Lower lobe of right lung (tissue), 2 donors: ENCODE data around the gene CDR2L. TPM values are rescaled to one million over a fixed set of nuclear protein-coding genes. Genes with fewer than 3 reads are reported as not detected.

Experiments used
- ATAC-seq, 2 donors: fragments of 200-7000 bp; cut with Tn5 transposase; one replicate each; pipeline ENCODE4 v1.9.1; 2020 to 2022; ENCODE audit warnings: mild to moderate bottlenecking in 2 of 2, moderate library complexity in 2 of 2
- DNase-seq: peaks from one replicate; pipeline ENCODE4 v3.0.0-alpha.2; 2020
- H3K27ac ChIP-seq: fragments of 200-600 bp; one replicate; pipeline ENCODE4 v1.8.0; 2022
- H3K27me3 ChIP-seq: fragments of 200-600 bp; one replicate; pipeline ENCODE4 v1.8.0; 2022; ENCODE audit warnings: low read depth
- H3K36me3 ChIP-seq: fragments of 200-600 bp; one replicate; pipeline ENCODE4 v1.8.0; 2022; ENCODE audit warnings: mild to moderate bottlenecking
- H3K4me1 ChIP-seq: fragments of 200-600 bp; one replicate; pipeline ENCODE4 v1.8.0; 2022
- H3K4me3 ChIP-seq: fragments of 200-600 bp; one replicate; pipeline ENCODE4 v1.8.0; 2022; ENCODE audit warnings: mild to moderate bottlenecking
- H3K9me3 ChIP-seq: fragments of 200-600 bp; one replicate; pipeline ENCODE4 v1.8.0; 2022
- intact Hi-C: fragments of 100-400 bp; cut with DNase I; formaldehyde crosslinking; loops from one replicate; pipeline ENCODE4 v1.11.0; 2022
- total RNA-seq: library from RNA; stranded (reverse); fragmentation: NEBNext Ultra II Directional; extraction: Animal tissue kit (Norgen Biotek cat#: 25700); gene quantifications from one replicate; pipeline ENCODE4 v1.2.1, GENCODE V29; 2021
- TF ChIP-seq, protein P1 (sequence below): fragments of 200-600 bp; IDR thresholded peaks from one replicate; pipeline ENCODE4 v1.8.0; 2022; ENCODE audit warnings: antibody characterized with exemption, mild to moderate bottlenecking
- donor health status: DM: no; HTN: yes; CAD: no; lungs with severe emphysema.

Gene CDR2L
- total RNA-seq, 1 donor from 2014 or later: 12.6 TPM

DNA sequence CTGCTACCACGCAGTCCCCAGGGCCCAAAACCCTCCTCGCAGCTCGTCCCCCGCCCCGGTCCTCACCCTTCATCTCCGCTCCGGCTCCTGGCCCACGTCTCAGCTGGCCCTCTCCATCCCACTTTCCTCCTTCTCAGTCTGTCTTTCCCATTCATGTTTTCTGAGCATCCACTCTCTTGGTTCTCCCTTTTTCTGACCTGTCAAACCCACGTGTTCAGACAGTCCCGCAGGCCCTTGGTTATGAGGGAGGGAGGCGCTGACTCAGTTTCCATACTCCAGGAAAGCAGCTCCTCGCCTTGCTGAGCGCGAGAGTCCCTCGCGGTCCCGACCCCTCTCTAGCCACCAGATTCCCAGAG is 14.5 kb upstream of the CDR2L start:
- Histone ChIP-seq H3K4me1 (peaks cover 30% of the 10 kb centered on the region), H3K27ac (peak overlapping the region; percentile 73), H3K36me3 (no peaks in the 10 kb centered on the region), H3K27me3 (peaks cover 32% of the 10 kb centered on the region), H3K4me3 (peak overlapping the region; percentile 74), H3K9me3 (no peaks in the 10 kb centered on the region)
- intact Hi-C loops: no loop called here
- ATAC-seq (peak in 1 of 2 donors; percentile 22), DNase-seq (no peak)
- TF ChIP-seq, protein P1, sequence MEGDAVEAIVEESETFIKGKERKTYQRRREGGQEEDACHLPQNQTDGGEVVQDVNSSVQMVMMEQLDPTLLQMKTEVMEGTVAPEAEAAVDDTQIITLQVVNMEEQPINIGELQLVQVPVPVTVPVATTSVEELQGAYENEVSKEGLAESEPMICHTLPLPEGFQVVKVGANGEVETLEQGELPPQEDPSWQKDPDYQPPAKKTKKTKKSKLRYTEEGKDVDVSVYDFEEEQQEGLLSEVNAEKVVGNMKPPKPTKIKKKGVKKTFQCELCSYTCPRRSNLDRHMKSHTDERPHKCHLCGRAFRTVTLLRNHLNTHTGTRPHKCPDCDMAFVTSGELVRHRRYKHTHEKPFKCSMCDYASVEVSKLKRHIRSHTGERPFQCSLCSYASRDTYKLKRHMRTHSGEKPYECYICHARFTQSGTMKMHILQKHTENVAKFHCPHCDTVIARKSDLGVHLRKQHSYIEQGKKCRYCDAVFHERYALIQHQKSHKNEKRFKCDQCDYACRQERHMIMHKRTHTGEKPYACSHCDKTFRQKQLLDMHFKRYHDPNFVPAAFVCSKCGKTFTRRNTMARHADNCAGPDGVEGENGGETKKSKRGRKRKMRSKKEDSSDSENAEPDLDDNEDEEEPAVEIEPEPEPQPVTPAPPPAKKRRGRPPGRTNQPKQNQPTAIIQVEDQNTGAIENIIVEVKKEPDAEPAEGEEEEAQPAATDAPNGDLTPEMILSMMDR: no peak

DNA sequence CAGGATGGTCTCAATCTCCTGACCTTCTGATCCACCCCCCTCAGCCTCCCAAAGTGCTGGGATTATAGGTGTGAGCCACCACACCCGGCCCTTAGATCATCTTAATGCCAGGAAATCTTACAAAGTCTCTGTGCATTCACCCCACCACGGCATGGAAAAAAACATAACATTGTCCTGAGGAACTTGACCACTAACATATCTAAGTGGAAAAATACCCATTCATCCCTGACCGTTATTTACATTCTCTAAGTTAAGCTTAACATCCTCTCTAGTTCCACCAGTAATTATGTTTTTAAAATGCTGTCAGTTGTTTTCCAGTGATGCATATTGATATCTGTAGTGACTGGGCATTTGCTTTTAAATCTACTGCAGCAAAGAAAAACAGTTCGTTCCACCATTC is 11.5 kb upstream of the CDR2L start:
- Histone ChIP-seq H3K27ac (no peak overlapping the region), H3K4me3 (no peak overlapping the region), H3K36me3 (no peaks in the 10 kb centered on the region), H3K27me3 (peaks cover 22% of the 10 kb centered on the region), H3K4me1 (peaks cover 20% of the 10 kb centered on the region), H3K9me3 (no peaks in the 10 kb centered on the region)
- TF ChIP-seq, protein P1: no peak
- intact Hi-C loops: no loop called here
- ATAC-seq (no peak), DNase-seq (no peak)

DNA sequence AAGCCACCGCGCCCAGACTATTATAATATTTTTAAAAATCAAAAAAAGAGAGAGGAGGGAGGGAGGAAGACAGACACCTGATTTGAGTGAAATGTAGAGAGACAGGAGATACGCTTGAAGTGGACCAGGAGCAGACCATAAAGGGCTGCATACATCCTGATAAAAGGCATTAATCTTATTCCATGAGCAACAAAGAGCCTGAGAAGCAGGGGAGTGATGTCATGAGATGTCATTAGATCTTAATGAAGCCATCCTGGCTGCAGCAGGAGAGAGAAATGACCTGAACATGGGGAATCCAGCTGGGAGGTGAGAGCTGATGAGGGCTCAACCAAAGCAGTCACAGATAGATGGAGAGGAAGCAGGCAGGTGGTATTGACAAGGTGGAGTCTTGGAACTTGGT is 9.6 kb upstream of the CDR2L start:
- no peak for DNase-seq
- Histone ChIP-seq H3K36me3 (no peaks in the 10 kb centered on the region), H3K4me3 (no peak overlapping the region), H3K27me3 (peaks cover 5% of the 10 kb centered on the region), H3K27ac (no peak overlapping the region), H3K9me3 (no peaks in the 10 kb centered on the region), H3K4me1 (peaks cover 15% of the 10 kb centered on the region)
- TF ChIP-seq, protein P1: no peak
- ATAC-seq: no peak
- intact Hi-C loops: no loop called here

DNA sequence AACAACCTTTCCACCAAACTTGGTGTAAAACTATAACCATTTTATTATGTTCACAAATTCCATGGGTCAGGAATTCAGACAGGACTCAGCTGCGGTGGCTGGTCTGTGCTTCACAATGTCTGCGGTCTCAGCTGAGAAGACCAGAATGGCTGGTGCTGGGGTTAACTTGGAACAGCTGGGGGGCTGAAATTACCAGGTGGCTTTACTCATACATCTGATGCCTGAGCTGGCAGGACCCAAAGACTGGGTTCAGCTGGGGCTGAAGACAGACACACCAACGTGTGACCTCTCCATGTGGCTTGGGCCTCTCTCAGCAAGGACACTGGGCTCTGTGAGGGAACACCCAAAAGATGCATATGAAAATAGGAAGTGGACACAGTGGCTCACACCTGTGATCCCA is 9.2 kb upstream of the CDR2L start:
- Histone ChIP-seq H3K27ac (no peak overlapping the region), H3K9me3 (no peaks in the 10 kb centered on the region), H3K4me3 (no peak overlapping the region), H3K4me1 (peaks cover 12% of the 10 kb centered on the region), H3K27me3 (peaks cover 5% of the 10 kb centered on the region), H3K36me3 (no peaks in the 10 kb centered on the region)
- intact Hi-C loops: no loop called here
- ATAC-seq: no peak
- TF ChIP-seq, protein P1: no peak
- DNase-seq: no peak

DNA sequence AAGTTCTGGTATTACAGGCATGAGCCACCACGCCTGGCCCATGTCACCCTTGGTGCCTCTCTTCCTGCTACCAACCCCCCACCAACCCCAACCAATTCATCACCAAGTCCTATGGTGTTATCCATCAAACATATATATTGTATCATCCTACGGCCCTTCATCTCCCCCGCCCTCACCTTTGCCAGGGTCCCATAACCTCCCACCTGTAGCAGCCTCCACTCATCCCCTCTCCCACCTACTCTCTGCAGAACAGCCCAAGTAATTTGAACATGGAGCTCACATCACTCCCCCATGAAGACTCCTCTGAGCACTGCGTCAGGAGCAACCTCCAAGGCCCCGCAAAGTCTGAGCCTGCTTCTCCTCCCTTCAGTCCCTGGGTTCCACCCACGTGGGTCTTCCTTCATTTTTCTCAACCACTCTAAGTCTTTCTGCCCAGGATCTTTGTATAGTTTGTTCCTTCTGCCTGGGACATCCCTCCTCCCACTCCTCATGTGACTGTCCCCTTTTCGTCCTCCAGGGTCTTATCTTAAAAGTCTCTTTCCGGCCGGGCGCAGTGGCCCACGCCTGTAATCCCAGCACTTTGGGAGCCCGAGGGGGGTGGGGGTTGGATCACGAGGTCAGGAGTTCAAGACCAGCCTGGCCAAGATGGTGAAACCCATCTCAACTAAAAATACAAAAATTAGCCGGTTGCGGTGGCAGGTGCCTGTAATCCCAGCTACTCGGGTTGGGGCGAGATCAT is 7.9 kb upstream of the CDR2L start:
- Histone ChIP-seq H3K36me3 (no peaks in the 10 kb centered on the region), H3K4me3 (no peak overlapping the region), H3K9me3 (no peaks in the 10 kb centered on the region), H3K27me3 (no peaks in the 10 kb centered on the region), H3K27ac (no peak overlapping the region), H3K4me1 (peaks cover 12% of the 10 kb centered on the region)
- no peak for DNase-seq
- TF ChIP-seq, protein P1: no peak
- ATAC-seq: no peak
- intact Hi-C loops: no loop called here
